DMS53 (cell line): ENCODE data around the gene MCM5.

Experiments
- DNase-seq: peaks from one replicate; lab custom pipeline; 2025; lab: John Stamatoyannopoulos, UW

MCM5 gene

DNA sequence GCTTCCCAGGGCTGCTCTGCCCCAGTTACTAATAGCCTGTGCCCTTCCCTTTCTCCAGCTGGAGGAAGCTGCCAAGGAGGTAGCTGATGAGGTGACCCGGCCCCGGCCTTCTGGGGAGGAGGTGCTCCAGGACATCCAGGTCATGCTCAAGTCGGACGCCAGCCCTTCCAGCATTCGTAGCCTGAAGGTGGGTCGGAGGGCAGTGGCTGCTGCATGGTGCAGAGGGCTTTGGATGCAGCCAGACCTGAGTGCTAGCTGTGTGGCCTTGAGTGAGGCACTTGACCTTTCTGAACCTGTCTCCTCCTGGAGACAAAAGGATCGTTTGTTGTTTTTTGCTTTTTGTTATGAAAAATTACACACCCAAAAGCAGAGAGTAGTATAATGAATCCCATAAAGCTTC is 3.4 kb downstream of the MCM5 start:
- no peak for DNase-seq

DNA sequence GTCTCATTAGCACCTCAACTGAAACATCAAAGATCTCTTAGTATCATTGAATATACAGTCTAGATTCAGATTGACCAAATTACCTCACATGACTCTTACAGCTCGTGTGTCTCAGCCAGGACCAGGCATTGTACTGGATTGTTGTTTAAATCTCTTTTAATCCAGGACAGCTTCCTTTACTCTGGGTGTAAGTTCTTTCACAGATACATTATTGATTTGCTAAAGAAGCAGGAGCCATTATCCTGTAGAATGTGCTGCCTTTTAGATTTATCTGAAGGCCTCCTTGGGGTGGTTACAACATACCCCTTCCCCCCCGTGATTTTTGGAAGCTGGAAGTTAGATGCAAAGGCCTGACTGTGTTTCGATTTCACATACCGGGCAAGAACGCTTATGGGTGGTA is 4.2 kb downstream of the MCM5 start:
- no peak for DNase-seq

DNA sequence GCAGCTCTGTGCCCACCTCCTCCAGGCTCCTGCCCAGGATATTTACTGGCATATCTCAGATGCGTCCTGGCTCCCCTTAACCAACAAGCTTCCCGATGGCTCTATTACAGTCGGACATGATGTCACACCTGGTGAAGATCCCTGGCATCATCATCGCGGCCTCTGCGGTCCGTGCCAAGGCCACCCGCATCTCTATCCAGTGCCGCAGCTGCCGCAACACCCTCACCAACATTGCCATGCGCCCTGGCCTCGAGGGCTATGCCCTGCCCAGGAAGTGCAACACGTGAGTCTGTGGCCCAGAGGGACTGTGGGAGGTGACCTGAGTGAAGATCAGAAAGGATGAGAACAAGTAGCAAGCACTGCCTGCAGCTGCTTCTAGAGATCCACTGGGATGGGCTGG is 6.5 kb downstream of the MCM5 start:
- no peak for DNase-seq

DNA sequence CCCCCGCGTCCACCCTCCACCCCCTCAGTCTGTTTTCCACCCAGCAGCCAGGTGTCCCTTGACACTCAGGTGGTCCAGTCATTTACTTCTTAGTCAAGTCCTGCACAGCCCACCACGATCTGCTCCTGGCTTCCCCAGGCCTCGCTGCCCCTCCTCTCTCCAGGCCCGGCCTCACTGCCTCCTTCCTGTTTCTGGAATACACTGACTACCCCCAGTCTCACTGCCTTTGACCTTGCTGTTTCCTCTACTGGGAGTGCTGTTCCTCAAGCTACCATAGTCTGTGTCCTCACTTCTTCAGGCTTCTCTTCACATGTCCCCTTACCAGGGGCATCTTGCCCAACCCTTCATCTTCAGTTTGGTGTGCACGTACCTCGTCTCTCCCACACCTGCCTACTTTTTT is 7.4 kb downstream of the MCM5 start:
- no peak for DNase-seq

DNA sequence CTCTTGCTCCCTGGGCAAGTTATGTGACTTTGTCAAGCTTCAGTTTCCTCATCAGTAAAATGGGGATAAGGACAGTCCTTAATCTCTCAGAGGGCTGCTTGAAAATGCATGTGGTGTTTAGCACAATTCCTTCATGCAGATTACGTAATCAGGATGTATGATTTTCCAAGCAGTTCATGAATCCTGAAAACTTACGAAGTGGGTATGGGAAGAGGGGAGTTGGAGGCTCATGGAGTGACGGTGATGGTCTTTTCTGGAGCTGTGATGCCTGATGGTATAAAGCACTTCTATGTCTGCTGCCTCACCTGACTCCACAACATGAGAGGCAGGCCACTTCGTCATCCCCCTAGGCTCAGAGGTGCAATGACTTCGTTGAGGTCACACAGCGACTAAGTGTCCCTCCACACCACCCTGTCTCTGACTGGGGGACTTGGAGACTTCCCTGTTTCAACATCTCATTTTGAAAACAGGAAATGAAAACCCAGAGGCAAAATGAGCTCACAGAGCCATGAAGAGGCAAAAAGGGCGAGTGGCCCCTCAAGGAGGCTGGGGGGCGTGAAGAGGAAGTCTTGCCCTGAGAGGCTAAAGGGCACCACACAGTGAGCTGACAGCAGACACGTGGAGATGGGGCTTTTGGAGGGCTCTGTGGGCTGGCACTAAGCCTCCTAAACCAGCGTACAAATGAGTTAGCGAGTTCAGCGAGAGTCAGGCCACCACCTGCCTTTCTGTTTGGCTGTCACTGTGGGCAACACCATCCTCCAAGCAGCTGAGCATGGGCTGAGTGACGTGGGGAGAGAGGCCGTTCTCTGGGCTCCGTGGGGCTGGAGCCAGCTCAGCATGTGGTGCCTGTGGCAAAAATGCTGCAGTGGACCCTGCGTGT is 10.1 kb downstream of the MCM5 start:
- peak; percentile 2 for DNase-seq

DNA sequence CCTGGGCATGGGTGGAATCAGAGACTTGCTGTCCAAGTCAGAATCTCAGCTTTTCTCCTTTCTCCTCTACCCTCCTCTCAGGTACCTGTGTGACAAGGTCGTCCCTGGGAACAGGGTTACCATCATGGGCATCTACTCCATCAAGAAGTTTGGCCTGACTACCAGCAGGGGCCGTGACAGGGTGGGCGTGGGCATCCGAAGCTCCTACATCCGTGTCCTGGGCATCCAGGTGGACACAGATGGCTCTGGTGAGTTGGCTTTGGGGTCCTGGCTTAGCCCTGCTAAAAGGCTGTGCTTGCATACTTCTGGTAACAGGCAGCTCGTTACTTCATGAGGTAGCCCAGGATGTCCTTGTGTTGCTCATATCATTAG is 10.7 kb downstream of the MCM5 start:
- no peak for DNase-seq

DNA sequence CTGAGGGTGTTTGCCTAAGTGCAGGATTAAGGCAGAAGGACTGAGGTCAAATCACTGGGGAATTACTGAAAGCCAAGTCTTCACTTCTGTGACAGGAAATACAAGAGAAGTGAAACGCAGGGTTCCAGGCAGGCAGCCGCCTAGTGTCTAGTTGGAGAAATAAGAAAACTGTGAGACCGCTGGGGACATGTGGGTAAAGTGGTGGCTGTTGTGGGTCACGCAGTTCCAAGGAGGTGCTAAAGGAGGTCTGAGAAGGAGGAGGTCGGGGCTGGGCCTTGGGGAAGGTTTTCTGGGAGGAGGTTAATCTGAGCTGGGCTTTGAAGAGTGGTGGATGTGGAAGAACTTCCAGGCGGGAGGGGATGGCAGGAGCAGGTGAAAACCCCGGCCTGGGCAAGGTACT is 11.2 kb downstream of the MCM5 start:
- no peak for DNase-seq

DNA sequence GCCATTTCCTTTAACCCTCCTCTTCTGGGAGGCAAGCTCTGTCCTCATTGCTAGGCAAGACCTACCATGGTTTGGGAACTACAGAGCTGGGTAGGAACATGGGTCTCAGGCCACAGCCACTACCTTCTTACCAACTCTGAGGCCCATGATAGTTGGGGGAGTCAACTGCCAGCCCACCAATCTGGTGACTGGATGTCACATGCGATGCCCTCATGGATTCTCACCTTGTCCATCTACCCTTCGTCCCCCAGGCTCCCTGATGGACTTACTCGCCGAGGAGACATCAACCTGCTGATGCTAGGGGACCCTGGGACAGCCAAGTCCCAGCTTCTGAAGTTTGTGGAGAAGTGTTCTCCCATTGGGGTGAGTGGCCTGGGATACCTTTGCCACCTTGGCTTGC is 13.7 kb downstream of the MCM5 start:
- no peak for DNase-seq

DNA sequence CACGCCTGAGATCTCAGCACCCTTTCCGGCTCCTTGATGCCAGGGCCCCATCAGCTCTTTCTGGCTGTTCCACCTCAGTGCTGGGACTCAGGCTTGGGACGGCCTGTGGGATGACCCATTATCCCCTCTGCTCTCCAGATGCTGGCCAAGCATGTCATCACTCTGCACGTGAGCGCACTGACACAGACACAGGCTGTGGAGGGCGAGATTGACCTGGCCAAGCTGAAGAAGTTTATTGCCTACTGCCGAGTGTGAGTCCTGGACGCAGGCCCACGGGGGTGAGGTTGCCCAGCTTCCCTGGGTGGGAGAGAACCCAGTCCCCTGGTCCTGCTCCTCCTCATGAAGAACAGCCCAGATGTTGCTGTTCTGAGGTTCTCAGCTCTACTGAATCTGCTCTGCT is 17.7 kb downstream of the MCM5 start:
- no peak for DNase-seq

DNA sequence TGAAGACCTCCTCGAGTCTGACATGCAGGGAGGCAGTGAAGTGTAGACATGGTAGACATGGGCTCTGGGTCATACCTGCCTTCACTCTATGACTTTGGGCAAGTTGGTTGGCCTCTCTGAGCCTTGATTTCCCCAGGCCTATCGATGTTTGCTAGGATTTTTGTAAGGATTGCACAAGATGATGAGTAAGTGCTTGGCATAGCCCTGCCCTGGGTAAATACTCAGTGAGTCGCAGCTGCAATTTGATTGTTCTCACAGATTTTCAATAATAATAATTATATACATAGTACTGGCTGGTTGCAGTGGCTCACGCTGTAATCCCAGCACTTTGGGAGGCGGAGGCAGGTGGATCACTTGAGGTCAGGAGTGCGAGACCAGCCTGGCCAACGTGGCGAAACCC is 18.1 kb downstream of the MCM5 start:
- no peak for DNase-seq

DNA sequence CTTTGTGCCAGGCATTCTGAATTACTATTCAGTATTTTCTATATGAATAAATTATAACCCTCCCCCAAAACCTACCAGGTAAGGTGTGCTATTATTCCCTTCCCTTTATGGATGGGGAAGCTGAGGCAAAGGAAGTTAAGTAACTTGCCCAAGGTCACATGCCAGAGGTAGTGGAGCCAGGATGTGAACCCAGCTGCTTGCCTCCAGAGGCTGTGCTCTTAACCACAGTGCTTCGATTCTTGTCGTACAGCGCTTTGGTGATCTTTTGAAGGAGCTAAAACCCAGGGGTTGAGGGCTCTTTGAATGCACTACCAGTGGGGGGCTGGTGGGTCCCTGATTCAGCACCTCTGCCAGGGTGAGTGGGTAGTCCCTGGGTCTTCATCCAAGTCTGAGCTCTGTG is 18.8 kb downstream of the MCM5 start:
- DNase-seq: no peak

DNA sequence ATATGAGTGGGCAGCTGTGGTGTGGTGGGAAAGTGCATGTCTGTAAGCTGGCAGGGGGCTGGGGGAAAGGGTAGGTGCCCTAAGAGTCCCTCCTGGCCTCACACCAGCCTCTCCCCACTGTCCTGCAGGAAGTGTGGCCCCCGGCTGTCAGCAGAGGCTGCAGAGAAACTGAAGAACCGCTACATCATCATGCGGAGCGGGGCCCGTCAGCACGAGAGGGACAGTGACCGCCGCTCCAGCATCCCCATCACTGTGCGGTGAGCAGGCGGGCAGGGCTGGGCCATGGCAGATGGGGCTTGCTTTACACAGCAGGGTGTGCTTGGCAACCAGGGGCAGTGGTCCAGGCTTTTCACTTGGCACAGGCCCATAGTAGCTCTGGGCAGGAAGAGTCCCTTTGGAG is 19.8 kb downstream of the MCM5 start:
- no peak for DNase-seq

DNA sequence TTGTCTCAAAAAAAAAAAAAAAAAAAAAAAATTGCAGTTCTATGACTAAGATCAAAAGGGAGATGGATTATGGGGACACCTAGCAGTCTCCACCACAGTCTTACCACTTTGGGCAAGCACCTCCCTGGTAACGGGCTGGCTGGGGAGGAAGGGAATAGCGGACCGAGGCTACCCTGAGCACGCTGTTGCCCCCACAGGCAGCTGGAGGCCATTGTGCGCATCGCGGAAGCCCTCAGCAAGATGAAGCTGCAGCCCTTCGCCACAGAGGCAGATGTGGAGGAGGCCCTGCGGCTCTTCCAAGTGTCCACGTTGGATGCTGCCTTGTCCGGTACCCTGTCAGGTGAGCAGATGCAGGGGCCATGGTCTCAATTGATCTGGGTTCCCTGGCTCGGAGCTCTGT is 21.2 kb downstream of the MCM5 start:
- DNase-seq: no peak

DNA sequence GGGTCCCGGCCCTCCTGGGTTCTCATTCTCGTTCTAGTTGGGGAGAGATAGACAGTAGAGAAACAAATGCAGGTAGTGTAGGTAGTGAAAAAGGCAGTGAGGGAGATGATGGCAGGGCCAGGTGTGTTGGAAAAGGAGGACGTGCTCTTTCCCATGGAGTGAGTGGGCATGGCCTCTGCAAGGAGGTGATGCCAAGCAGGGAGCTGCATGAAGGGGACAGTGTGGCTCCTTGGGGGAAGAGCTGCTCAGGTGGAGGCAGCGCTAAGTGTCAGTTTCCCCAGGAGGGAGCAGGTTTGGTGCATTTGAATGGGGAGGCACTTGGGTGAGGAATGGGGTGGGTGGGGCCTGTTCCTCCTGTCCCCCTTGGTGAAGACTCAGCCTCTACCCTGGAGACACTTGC is 22.2 kb downstream of the MCM5 start:
- DNase-seq: no peak

GRCh38 chr22:35422936-35423335 is 23.0 kb downstream of the MCM5 start:
- DNase-seq: no peak

- DNase-seq: no peak
These were observed 24.1 kb downstream of the MCM5 start for GRCh38 chr22:35424081-35424480.

- DNase-seq: no peak
These were observed 24.8 kb downstream of the MCM5 start for GRCh38 chr22:35424761-35425160.

- no peak for DNase-seq
These were observed 25.6 kb downstream of the MCM5 start for GRCh38 chr22:35425546-35425945.

- peak; percentile 55 for DNase-seq
These were observed 26.2 kb downstream of the MCM5 start for GRCh38 chr22:35425971-35426800.

DNA sequence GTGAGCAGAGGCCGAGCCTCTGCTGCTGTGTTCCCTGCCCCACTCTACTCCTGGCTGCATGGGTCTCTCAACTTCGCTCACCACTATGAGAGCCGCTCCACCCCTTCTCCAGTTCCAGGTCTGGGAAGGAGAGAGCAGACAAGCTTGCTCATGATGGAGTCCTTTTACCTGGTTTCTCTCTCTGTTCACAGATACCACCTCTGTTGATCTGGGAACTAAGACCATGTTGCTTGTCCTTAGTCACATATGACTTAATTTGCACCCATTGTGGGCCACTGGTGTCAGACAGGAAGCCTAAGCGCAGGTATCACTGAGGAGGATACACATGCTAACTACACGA is 26.8 kb downstream of the MCM5 start:
- DNase-seq: no peak

GRCh38 chr22:35430897-35431322 is 31.0 kb downstream of the MCM5 start:
- peak; percentile 69 for DNase-seq

- DNase-seq: no peak
These were observed 31.7 kb downstream of the MCM5 start for GRCh38 chr22:35431483-35432227.
